CD8-positive, alpha-beta memory T cell (primary cell): Measurements from ENCODE around the gene PPM1J. TPM values are rescaled to one million over a fixed set of nuclear protein-coding genes. Genes with fewer than 3 reads are reported as not detected.

ENCODE experiments used
- CTCF ChIA-PET: fragments of 350-600 bp; sonication (Branson Sonifier 250); formaldehyde crosslinking; loops from one replicate; lab custom pipeline; 2021; ENCODE audit warnings: antibody characterized with exemption; lab: Charles Lee
- POLR2A ChIA-PET: fragments of 350-600 bp; sonication (Branson Sonifier 250); formaldehyde crosslinking; loops from one replicate; lab custom pipeline; 2021; ENCODE audit warnings: antibody characterized with exemption; lab: Charles Lee
- DNase-seq, 5 donors: peaks; one replicate each; pipeline versions ENCODE4 v3.0.0 to v3.0.0-alpha.2; 2020 to 2022; ENCODE audit warnings: mixed read lengths in 1 of 5
- H3K27ac ChIP-seq: one replicate; pipeline ENCODE4 v1.7.0; 2013; ENCODE audit warnings: low read depth, mild to moderate bottlenecking, low read length, moderate library complexity
- H3K27me3 ChIP-seq: 2 replicates; pipeline ENCODE4 v1.7.0; 2013; ENCODE audit warnings: low read length, mild to moderate bottlenecking; ENCODE audit not compliant: insufficient read depth, poor library complexity, severe bottlenecking
- H3K36me3 ChIP-seq: 2 replicates; pipeline ENCODE4 v1.7.0; 2013; ENCODE audit warnings: mild to moderate bottlenecking, low read length, moderate library complexity; ENCODE audit not compliant: insufficient read depth
- H3K4me1 ChIP-seq: 2 replicates; pipeline ENCODE4 v1.7.0; 2013; ENCODE audit warnings: mild to moderate bottlenecking, low read length, moderate library complexity; ENCODE audit not compliant: insufficient read depth
- H3K4me3 ChIP-seq: 2 replicates; pipeline ENCODE4 v1.7.0; 2013; ENCODE audit warnings: mild to moderate bottlenecking, low read length
- H3K9me3 ChIP-seq: 2 replicates; pipeline ENCODE4 v1.7.0; 2013; ENCODE audit warnings: mild to moderate bottlenecking, low read length
- H3K27ac Mint-ChIP-seq, 8 donors: one replicate each; pipeline ENCODE4 v1.8.0; 2020 to 2021; ENCODE audit warnings: mixed read lengths in 8 of 8, mild to moderate bottlenecking in 6 of 8, inconsistent platforms in 3 of 8, moderate library complexity in 3 of 8
- H3K27me3 Mint-ChIP-seq, 2 donors: one replicate each; pipeline ENCODE4 v1.8.0; 2020 to 2021; ENCODE audit warnings: mixed read lengths in 2 of 2, mild to moderate bottlenecking in 1 of 2, moderate library complexity in 1 of 2
- H3K36me3 Mint-ChIP-seq, 3 donors: one replicate each; pipeline ENCODE4 v1.8.0; 2020 to 2021; ENCODE audit warnings: mixed read lengths in 3 of 3, inconsistent platforms in 1 of 3, mild to moderate bottlenecking in 1 of 3
- H3K4me1 Mint-ChIP-seq, 3 donors: one replicate each; pipeline ENCODE4 v1.8.0; 2020 to 2021; ENCODE audit warnings: mixed read lengths in 3 of 3, inconsistent platforms in 1 of 3, mild to moderate bottlenecking in 1 of 3
- H3K4me3 Mint-ChIP-seq, 7 donors: one replicate each; pipeline ENCODE4 v1.8.0; 2020 to 2021; ENCODE audit warnings: mixed read lengths in 7 of 7, mild to moderate bottlenecking in 6 of 7, moderate library complexity in 4 of 7, inconsistent platforms in 2 of 7
- H3K9me3 Mint-ChIP-seq, 5 donors: one replicate each; pipeline ENCODE4 v1.8.0; 2020 to 2022; ENCODE audit warnings: mixed read lengths in 5 of 5, mild to moderate bottlenecking in 3 of 5, moderate library complexity in 2 of 5, inconsistent platforms in 1 of 5
- polyA plus RNA-seq: library from polyadenylated mRNA; unstranded; fragments of 300-500 nt; fragmentation: Illumina TruSeq; gene quantifications from one replicate; pipeline ENCODE4 v1.2.3, GENCODE V29; 2021
- total RNA-seq, 2 experiments: library from RNA; stranded (reverse); gene quantifications; one replicate each; pipeline ENCODE4 v1.2.3, GENCODE V29; 2021

PPM1J gene
- total RNA-seq (under 1 TPM in 1 of 2 experiments, not detected in 1; 0.33 TPM), polyA plus RNA-seq (not detected)

GRCh38 chr1:112715264-112716053 lies at the start of gene PPM1J:
Gene PPM1J, minus strand, starts transcription at chr1:112715332. Its CDS starts 31 bp downstream, at chr1:112715301.
- Histone ChIP-seq H3K4me1 (peaks cover 20% of the 10 kb centered on the region), H3K27me3 (peaks cover 13% of the 10 kb centered on the region), H3K9me3 (no peaks in the 10 kb centered on the region), H3K4me3 (peak within 1 kb of the TSS; percentile 87), H3K36me3 (no peaks in the 10 kb centered on the region), H3K27ac (peak within 1 kb of the TSS; percentile 54)
- Mint-ChIP-seq H3K27ac (peak within 1 kb of the TSS; percentile 83 to 97 (median 92)), H3K4me3 (peak within 1 kb of the TSS; percentile 85 to 96 (median 92)), H3K27me3 (peaks cover 6 to 14% of the 10 kb centered on the region in 2 donors), H3K9me3 (no peaks in the 10 kb centered on the region), H3K36me3 (peaks cover 0 to 2% (median 2%) of the 10 kb centered on the region in 3 donors), H3K4me1 (peaks cover 18 to 27% (median 21%) of the 10 kb centered on the region in 3 donors)
- ChIA-PET POLR2A (interaction anchor here (0.5 to 2.4 kb wide), 10 partner anchors 9 to 357 kb away, joined by 3 to 21 read pairs (median 4); partner anchors contain the start of genes CAPZA1, CTTNBP2NL, LRIG2 and MOV10), CTCF (interaction anchor here (0.6 to 4.3 kb wide), 29 partner anchors 8 to 966 kb away, joined by 3 to 40 read pairs (median 5); partner anchors contain the start of genes CAPZA1, LRIG2, MOV10 and RHOC)
- peak; percentile 92 to 99 (median 96) for DNase-seq

- peaks cover 0 to 8% (median 2%) of the 10 kb centered on the region in 5 donors for H3K9me3 Mint-ChIP-seq
- Histone ChIP-seq H3K27ac (no peak overlapping the region), H3K4me1 (no peaks in the 10 kb centered on the region), H3K9me3 (no peaks in the 10 kb centered on the region), H3K27me3 (no peaks in the 10 kb centered on the region), H3K36me3 (no peaks in the 10 kb centered on the region), H3K4me3 (no peak overlapping the region)
- H3K36me3 Mint-ChIP-seq, result peaks cover 0 to 4% (median 0%) of the 10 kb centered on the region in 3 donors
- H3K4me1 Mint-ChIP-seq, result peaks cover 0 to 4% (median 2%) of the 10 kb centered on the region in 3 donors
- no peak for DNase-seq
- POLR2A ChIA-PET, result no interaction called here
- H3K27ac Mint-ChIP-seq, result no peak overlapping the region
- H3K4me3 Mint-ChIP-seq, result no peak overlapping the region
- H3K27me3 Mint-ChIP-seq, result peaks cover 12 to 45% of the 10 kb centered on the region in 2 donors
- CTCF ChIA-PET, result interaction anchor here (1.3 kb wide), 1 partner anchor 44 kb away, joined by 4 read pairs; a partner anchor contains a TSS
Observed at GRCh38 chr1:112762541-112763500, 47.7 kb upstream of the PPM1J start.

DNA sequence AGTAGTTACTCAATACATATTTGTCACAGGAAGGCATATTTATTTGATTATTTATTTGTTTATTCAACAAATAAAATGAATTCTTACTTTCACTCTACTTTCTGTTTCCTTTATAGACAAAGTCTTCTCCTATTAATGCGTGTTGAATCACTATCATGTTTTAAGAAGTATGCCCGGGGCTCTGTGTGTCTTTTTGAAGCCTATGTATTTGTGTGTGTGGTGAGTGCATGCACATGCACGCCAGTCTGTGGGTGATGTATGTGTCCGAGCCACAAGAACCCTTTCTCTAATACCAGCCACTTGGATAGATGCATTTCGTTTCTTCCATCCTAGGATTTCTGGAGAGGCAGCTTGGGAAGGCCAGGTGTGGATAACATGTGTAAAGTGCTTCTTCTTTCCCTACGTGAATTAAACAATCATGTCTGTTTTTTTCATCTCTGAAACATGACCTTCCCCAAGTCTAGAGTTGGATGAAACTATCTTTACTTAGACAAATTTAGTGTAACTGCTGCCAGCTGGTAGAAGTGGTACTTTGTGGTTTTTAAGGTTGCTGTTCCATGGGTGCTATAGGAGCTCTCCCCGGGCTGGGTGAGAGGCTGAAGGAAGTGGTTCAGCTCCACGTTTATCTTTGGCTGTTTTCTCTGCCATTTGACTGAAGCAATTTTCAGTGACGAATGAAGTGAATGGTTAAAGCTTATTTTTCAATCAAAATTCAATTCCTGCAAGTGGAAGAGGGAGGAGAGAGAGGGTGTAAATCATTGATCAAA lies 46.8 kb upstream of the PPM1J start:
- Mint-ChIP-seq H3K4me3 (no peak overlapping the region), H3K27ac (no peak overlapping the region), H3K9me3 (peaks cover 0 to 5% (median 0%) of the 10 kb centered on the region in 5 donors), H3K27me3 (peaks cover 14 to 53% of the 10 kb centered on the region in 2 donors), H3K36me3 (peaks cover 0 to 4% (median 0%) of the 10 kb centered on the region in 3 donors), H3K4me1 (peaks cover 0 to 4% (median 2%) of the 10 kb centered on the region in 3 donors)
- H3K36me3 ChIP-seq, result no peaks in the 10 kb centered on the region
- no peak overlapping the region for H3K27ac ChIP-seq
- no peaks in the 10 kb centered on the region for H3K27me3 ChIP-seq
- DNase-seq, result no peak
- ChIA-PET CTCF (interaction anchor here (1.3 kb wide), 1 partner anchor 43 kb away, joined by 4 read pairs; a partner anchor contains a TSS), POLR2A (no interaction called here)
- H3K4me3 ChIP-seq, result no peak overlapping the region
- no peaks in the 10 kb centered on the region for H3K4me1 ChIP-seq
- no peaks in the 10 kb centered on the region for H3K9me3 ChIP-seq

DNA sequence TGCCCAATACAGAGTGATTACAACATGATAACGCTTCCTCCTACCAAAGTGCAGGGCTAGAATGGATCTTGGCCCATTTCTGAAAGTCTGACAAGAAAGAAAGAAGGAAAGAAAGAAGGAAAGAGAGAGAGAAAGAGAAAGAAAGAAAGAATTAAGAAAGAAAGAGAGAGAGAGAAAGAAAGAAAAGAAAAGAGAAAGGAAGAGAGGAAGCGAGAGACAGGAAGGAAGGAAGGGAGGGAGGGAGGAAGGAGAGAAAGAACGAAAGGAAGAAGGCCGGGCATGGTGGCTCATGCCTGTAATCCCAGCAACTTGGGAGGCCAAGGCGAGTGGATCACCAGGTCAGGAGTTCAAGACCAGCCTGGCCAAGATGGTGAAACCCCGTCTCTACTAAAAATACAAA lies 44.1 kb upstream of the PPM1J start:
- Mint-ChIP-seq H3K36me3 (peaks cover 0 to 21% (median 0%) of the 10 kb centered on the region in 3 donors), H3K27ac (no peak overlapping the region), H3K27me3 (peaks cover 18 to 64% of the 10 kb centered on the region in 2 donors), H3K9me3 (peaks cover 0 to 10% (median 3%) of the 10 kb centered on the region in 5 donors), H3K4me1 (peaks cover 0 to 4% (median 2%) of the 10 kb centered on the region in 3 donors), H3K4me3 (no peak overlapping the region)
- ChIA-PET POLR2A (no interaction called here), CTCF (no interaction called here)
- H3K36me3 ChIP-seq, result no peaks in the 10 kb centered on the region
- H3K4me1 ChIP-seq, result no peaks in the 10 kb centered on the region
- H3K27ac ChIP-seq, result no peak overlapping the region
- DNase-seq, result no peak
- H3K4me3 ChIP-seq, result no peak overlapping the region
- H3K9me3 ChIP-seq, result no peaks in the 10 kb centered on the region
- no peaks in the 10 kb centered on the region for H3K27me3 ChIP-seq

GRCh38 chr1:112754116-112754628 lies 39.0 kb upstream of the PPM1J start:
- ChIA-PET POLR2A (no interaction called here), CTCF (interaction anchor here (1.1 to 1.7 kb wide), 2 partner anchors 10 to 35 kb away, joined by 3 read pairs; no protein-coding TSS in a partner anchor)
- H3K27me3 ChIP-seq, result no peaks in the 10 kb centered on the region
- H3K27ac Mint-ChIP-seq, result no peak overlapping the region
- peaks cover 0 to 14% (median 8%) of the 10 kb centered on the region in 5 donors for H3K9me3 Mint-ChIP-seq
- DNase-seq, result no peak
- H3K9me3 ChIP-seq, result no peaks in the 10 kb centered on the region
- peaks cover 22 to 65% of the 10 kb centered on the region in 2 donors for H3K27me3 Mint-ChIP-seq
- no peak overlapping the region for H3K27ac ChIP-seq
- peaks cover 0 to 26% (median 0%) of the 10 kb centered on the region in 3 donors for H3K36me3 Mint-ChIP-seq
- no peak overlapping the region for H3K4me3 Mint-ChIP-seq
- H3K4me3 ChIP-seq, result no peak overlapping the region
- peaks cover 0 to 3% (median 1%) of the 10 kb centered on the region in 3 donors for H3K4me1 Mint-ChIP-seq
- no peaks in the 10 kb centered on the region for H3K4me1 ChIP-seq
- H3K36me3 ChIP-seq, result no peaks in the 10 kb centered on the region

DNA sequence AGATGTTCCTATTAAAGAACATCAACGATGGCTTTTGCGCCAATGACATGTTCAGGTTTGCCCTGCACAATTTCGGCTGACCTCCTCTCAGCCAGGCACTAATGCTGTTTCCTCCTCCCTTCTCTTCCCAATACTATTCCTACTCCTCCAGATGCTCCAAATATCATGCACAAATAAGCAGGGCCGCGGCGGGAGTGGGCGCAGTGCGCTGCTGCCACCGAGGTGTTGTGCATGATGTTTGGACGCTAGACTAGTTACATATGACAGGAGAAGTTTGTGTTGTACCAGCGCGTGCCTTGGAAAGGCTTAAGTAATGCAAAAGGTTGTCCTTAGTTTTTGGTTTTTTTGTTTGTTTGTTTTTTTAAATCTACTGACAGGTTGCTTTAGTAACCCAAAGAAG lies 33.3 kb upstream of the PPM1J start:
- POLR2A ChIA-PET, result no interaction called here
- Histone ChIP-seq H3K9me3 (no peaks in the 10 kb centered on the region), H3K27ac (no peak overlapping the region), H3K4me1 (no peaks in the 10 kb centered on the region), H3K27me3 (no peaks in the 10 kb centered on the region), H3K4me3 (no peak overlapping the region), H3K36me3 (no peaks in the 10 kb centered on the region)
- Mint-ChIP-seq H3K4me3 (no peak overlapping the region), H3K36me3 (peaks cover 0 to 12% (median 0%) of the 10 kb centered on the region in 3 donors), H3K27ac (no peak overlapping the region), H3K27me3 (peaks cover 36 to 48% of the 10 kb centered on the region in 2 donors), H3K4me1 (peaks cover 1 to 7% (median 6%) of the 10 kb centered on the region in 3 donors), H3K9me3 (peaks cover 0 to 5% (median 3%) of the 10 kb centered on the region in 5 donors)
- CTCF ChIA-PET, result no interaction called here
- DNase-seq, result no peak
